HG03442 (cell line): Measurements from ENCODE around the gene TCEANC.
"Not testable (repeated sequence)": the region's sequence is repeated elsewhere in the genome, so short reads cannot be mapped to it uniquely, and the experiment has no call there.

Experiments used
- ATAC-seq: cut with Tn5 transposase; IDR thresholded peaks from one replicate; pipeline ENCODE4 v1.9.1; 2021; ENCODE audit warnings: mild to moderate bottlenecking, moderate library complexity; ENCODE audit not compliant: unreplicated experiment

Gene TCEANC

GRCh38 chrX:13655674-13656073 lies 2.7 kb downstream of the TCEANC start:
- ATAC-seq = no peak

GRCh38 chrX:13658602-13659001 lies 5.7 kb downstream of the TCEANC start:
- no peak for ATAC-seq

GRCh38 chrX:13659063-13659462 lies 6.1 kb downstream of the TCEANC start:
- ATAC-seq = no peak

GRCh38 chrX:13661735-13662288 lies 8.9 kb downstream of the TCEANC start:
- no peak for ATAC-seq

GRCh38 chrX:13662355-13662791 lies 9.4 kb downstream of the TCEANC start:
- ATAC-seq = no peak

- ATAC-seq = no peak
Measured at GRCh38 chrX:13664020-13664419, 11.1 kb downstream of the TCEANC start.

GRCh38 chrX:13666836-13667235 lies 13.9 kb downstream of the TCEANC start:
- no peak for ATAC-seq

GRCh38 chrX:13667919-13668318 lies 15.0 kb downstream of the TCEANC start:
- ATAC-seq = no peak

- peak; percentile 69 for ATAC-seq
Measured at GRCh38 chrX:13669246-13669737, 16.4 kb downstream of the TCEANC start.

- not testable (repeated sequence) for ATAC-seq
Measured at GRCh38 chrX:13669755-13670154, 16.8 kb downstream of the TCEANC start.

GRCh38 chrX:13670197-13670596 lies 17.3 kb downstream of the TCEANC start:
- no peak for ATAC-seq

- ATAC-seq = no peak
Measured at GRCh38 chrX:13673016-13673415, 20.1 kb downstream of the TCEANC start.

GRCh38 chrX:13676885-13677284 lies 23.9 kb downstream of the TCEANC start:
- ATAC-seq = no peak

- ATAC-seq = not testable (repeated sequence)
Measured at GRCh38 chrX:13679700-13680099, 26.8 kb downstream of the TCEANC start.

- ATAC-seq = no peak
Measured at GRCh38 chrX:13681595-13681994, 28.7 kb downstream of the TCEANC start.

- no peak for ATAC-seq
Measured at GRCh38 chrX:13684361-13684760, 31.4 kb downstream of the TCEANC start.

- ATAC-seq = no peak
Measured at GRCh38 chrX:13685126-13685763, 32.3 kb downstream of the TCEANC start.

- ATAC-seq = no peak
Measured at GRCh38 chrX:13687203-13687602, 34.3 kb downstream of the TCEANC start.

- no peak for ATAC-seq
Measured at GRCh38 chrX:13688384-13688957, 35.5 kb downstream of the TCEANC start.

GRCh38 chrX:13688958-13689740 lies 36.2 kb downstream of the TCEANC start, which contains the start of gene RAB9A:
RAB9A (plus strand) TSS chrX:13689128; CDS start chrX:13708747, 19,619 bp downstream.
- ATAC-seq = peak; percentile 59

GRCh38 chrX:13689741-13690211 lies 36.8 kb downstream of the TCEANC start:
- ATAC-seq = no peak
